Neural crest cell (in vitro differentiated cells): ENCODE results near the gene MBD5. TPM values are rescaled to one million over a fixed set of nuclear protein-coding genes. Genes with fewer than 3 reads are reported as not detected.

Experiments used
- DNase-seq: peaks from one replicate; pipeline ENCODE4 v3.0.0; 2021; ENCODE audit warnings: low read depth, mixed read lengths, low spot score
- H3K27ac Mint-ChIP-seq: one replicate; pipeline ENCODE4 v1.8.0; 2021; ENCODE audit warnings: mild to moderate bottlenecking, mixed read lengths; ENCODE audit not compliant: unreplicated experiment
- H3K27me3 Mint-ChIP-seq: 2 replicates; pipeline ENCODE4 v1.8.0; 2021; ENCODE audit warnings: low read depth, mild to moderate bottlenecking, mixed read lengths
- H3K36me3 Mint-ChIP-seq: 2 replicates; pipeline ENCODE4 v1.8.0; 2021; ENCODE audit warnings: low read depth, mild to moderate bottlenecking, mixed read lengths
- H3K4me1 Mint-ChIP-seq: 2 replicates; pipeline ENCODE4 v1.8.0; 2021; ENCODE audit warnings: mixed read lengths
- H3K4me3 Mint-ChIP-seq: one replicate; pipeline ENCODE4 v1.8.0; 2021; ENCODE audit warnings: mild to moderate bottlenecking, mixed read lengths
- H3K9me3 Mint-ChIP-seq: 2 replicates; pipeline ENCODE4 v1.8.0; 2021; ENCODE audit warnings: mixed read lengths
- total RNA-seq: library from RNA; stranded (reverse); gene quantifications from 2 replicates; pipeline ENCODE4 v1.2.1, GENCODE V29; 2021
- TF ChIP-seq, protein P1 (sequence below): fragments of 200-600 bp; sonication (generic); conservative IDR thresholded peaks from 2 replicates; pipeline ENCODE4 v1.5.0; 2021; ENCODE audit warnings: antibody characterized with exemption, mild to moderate bottlenecking

The MBD5 gene
- total RNA-seq, 1 donor from 2014 or later = 51.1 TPM

DNA sequence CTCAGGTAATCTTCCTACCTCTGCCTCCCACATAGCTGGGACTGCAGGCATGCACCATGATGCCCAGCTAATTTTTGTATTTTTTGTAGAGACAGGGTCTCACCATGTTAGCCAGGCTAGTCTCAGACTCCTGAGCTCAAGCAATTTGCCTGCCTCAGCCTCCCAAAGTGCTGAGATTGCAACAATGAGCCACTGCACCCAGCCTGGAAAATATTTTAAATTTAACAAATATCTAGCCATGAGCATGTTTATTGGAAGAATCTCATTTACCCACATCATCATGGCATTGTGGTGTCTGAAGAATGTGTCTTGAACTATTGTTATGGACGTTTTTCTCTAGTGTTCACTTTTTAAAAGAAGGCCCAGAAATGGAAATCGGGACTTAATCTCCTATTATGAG, 231.8 kb downstream of the MBD5 start:
- TF ChIP-seq, protein P1, sequence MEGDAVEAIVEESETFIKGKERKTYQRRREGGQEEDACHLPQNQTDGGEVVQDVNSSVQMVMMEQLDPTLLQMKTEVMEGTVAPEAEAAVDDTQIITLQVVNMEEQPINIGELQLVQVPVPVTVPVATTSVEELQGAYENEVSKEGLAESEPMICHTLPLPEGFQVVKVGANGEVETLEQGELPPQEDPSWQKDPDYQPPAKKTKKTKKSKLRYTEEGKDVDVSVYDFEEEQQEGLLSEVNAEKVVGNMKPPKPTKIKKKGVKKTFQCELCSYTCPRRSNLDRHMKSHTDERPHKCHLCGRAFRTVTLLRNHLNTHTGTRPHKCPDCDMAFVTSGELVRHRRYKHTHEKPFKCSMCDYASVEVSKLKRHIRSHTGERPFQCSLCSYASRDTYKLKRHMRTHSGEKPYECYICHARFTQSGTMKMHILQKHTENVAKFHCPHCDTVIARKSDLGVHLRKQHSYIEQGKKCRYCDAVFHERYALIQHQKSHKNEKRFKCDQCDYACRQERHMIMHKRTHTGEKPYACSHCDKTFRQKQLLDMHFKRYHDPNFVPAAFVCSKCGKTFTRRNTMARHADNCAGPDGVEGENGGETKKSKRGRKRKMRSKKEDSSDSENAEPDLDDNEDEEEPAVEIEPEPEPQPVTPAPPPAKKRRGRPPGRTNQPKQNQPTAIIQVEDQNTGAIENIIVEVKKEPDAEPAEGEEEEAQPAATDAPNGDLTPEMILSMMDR = no peak
- H3K36me3 Mint-ChIP-seq = peaks cover 41% of the 10 kb centered on the region
- H3K27me3 Mint-ChIP-seq = no peaks in the 10 kb centered on the region
- no peak overlapping the region for H3K4me3 Mint-ChIP-seq
- peaks cover 8% of the 10 kb centered on the region for H3K9me3 Mint-ChIP-seq
- DNase-seq = no peak
- no peaks in the 10 kb centered on the region for H3K4me1 Mint-ChIP-seq
- no peak overlapping the region for H3K27ac Mint-ChIP-seq

DNA sequence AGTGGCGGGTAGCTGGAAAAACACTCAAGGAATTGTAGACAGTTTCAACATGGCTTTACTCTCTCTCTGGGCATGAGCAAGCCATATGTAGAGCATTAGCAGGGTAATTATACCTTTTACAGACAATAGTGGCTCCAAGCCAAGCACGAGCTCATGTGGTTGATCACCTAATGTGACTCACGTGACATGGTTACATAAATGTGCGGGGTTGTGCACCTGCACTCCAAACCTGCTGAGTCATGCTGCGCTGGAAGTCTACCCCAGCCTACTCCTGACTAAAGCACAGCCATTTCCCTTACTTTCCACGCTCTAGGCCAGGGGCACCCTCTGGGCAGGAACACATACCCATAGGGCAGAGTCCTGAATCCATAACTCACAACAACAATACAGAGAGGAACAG, 232.8 kb downstream of the MBD5 start:
- Mint-ChIP-seq H3K4me1 (no peaks in the 10 kb centered on the region), H3K4me3 (no peak overlapping the region), H3K9me3 (peaks cover 8% of the 10 kb centered on the region), H3K36me3 (peaks cover 51% of the 10 kb centered on the region), H3K27me3 (no peaks in the 10 kb centered on the region), H3K27ac (no peak overlapping the region)
- no peak for DNase-seq
- TF ChIP-seq, protein P1 = no peak

DNA sequence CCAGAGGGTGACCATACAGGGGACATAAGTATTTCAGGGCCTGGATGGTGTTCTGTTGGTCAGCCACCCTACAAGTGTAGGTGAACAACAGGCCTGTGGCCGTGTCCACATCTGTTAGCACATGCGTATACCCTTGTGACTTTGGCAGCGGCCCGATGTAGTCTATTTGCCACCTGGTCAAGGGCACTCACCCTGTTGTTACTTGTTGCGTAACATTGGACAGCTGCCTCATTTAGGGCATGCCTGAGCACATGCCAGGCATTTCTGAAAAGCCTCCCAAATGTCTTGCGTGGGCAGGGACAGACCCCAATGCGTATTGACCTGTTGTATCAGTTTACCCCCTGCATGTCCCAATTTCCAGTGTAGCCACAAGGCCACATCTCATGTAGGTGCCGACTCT, 235.0 kb downstream of the MBD5 start:
- TF ChIP-seq, protein P1 = no peak
- peaks cover 19% of the 10 kb centered on the region for H3K9me3 Mint-ChIP-seq
- no peak overlapping the region for H3K27ac Mint-ChIP-seq
- H3K36me3 Mint-ChIP-seq = peaks cover 69% of the 10 kb centered on the region
- no peaks in the 10 kb centered on the region for H3K27me3 Mint-ChIP-seq
- H3K4me1 Mint-ChIP-seq = no peaks in the 10 kb centered on the region
- H3K4me3 Mint-ChIP-seq = no peak overlapping the region
- no peak for DNase-seq

DNA sequence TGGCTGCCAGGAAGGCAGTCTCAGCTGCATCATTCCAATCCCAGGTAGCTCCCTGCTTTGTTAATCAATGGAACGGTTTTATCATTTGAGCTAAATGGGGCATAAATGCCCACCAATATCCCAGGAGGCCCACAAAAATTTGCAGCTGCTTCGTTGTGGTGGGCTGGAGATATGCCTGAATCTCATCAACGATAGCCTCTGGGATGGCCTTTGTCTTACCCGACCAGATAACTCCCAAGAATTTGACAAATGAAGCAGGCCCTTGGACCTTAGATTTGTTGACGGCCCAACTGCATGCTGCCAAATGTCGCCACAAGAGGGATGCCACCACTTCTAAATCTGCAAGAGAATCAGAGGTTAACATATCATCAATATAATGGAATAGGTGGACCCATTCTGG, 236.4 kb downstream of the MBD5 start:
- no peak overlapping the region for H3K4me3 Mint-ChIP-seq
- peaks cover 19% of the 10 kb centered on the region for H3K9me3 Mint-ChIP-seq
- no peaks in the 10 kb centered on the region for H3K4me1 Mint-ChIP-seq
- TF ChIP-seq, protein P1 = no peak
- DNase-seq = no peak
- H3K27me3 Mint-ChIP-seq = no peaks in the 10 kb centered on the region
- H3K27ac Mint-ChIP-seq = no peak overlapping the region
- peaks cover 65% of the 10 kb centered on the region for H3K36me3 Mint-ChIP-seq

DNA sequence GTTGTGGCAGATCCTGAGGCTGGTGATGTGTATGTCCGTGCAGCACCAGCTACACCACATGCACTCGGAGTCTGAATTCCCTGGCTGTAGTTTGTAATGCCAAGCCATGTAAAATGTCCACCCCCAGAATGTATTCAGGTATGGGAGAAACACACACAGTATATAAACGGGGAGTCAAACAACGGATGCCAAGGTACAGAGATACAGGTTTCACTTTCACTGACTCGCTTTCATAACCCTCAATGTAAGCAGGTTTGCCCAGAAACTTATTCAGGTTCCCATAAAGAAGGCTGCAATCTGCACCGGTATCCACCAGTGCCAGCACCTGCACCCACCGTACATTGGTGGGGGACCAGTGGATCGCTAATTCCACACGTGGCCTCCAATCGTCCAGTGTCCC, 237.2 kb downstream of the MBD5 start:
- H3K9me3 Mint-ChIP-seq = peaks cover 16% of the 10 kb centered on the region
- H3K27ac Mint-ChIP-seq = no peak overlapping the region
- DNase-seq = no peak
- no peaks in the 10 kb centered on the region for H3K4me1 Mint-ChIP-seq
- H3K4me3 Mint-ChIP-seq = no peak overlapping the region
- peaks cover 61% of the 10 kb centered on the region for H3K36me3 Mint-ChIP-seq
- H3K27me3 Mint-ChIP-seq = no peaks in the 10 kb centered on the region
- TF ChIP-seq, protein P1 = no peak

DNA sequence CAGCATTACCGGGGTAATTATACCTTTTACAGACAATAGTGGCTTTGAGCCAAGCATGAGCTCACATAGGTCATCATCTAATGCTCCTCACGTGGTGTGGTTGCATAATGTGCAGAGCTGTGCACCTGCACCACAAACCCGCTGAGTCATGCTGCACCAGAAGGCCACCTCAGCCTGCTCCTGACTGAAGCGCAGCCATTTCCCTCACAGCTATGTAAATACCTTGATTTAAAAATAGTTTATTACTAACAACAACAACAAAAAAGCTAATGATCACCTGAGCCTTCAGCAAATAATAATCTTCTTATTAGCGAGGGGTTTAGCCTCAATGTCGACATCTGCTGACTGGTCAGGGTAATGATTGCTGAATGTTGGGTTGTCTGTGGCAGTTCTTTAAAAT, 238.8 kb downstream of the MBD5 start:
- Mint-ChIP-seq H3K27me3 (no peaks in the 10 kb centered on the region), H3K27ac (no peak overlapping the region), H3K36me3 (peaks cover 51% of the 10 kb centered on the region), H3K4me3 (no peak overlapping the region), H3K4me1 (no peaks in the 10 kb centered on the region), H3K9me3 (peaks cover 10% of the 10 kb centered on the region)
- no peak for DNase-seq
- TF ChIP-seq, protein P1 = no peak
